H9 (cell line): Measurements from ENCODE around the gene SELENOK. TPM values are rescaled to one million over a fixed set of nuclear protein-coding genes. Genes with fewer than 3 reads are reported as not detected.

Source experiments
- DNase-seq: peaks from one replicate; pipeline ENCODE4 v3.0.0-alpha.2; 2017
- H2AFZ ChIP-seq: one replicate; pipeline ENCODE4 v1.6.1; 2013; ENCODE audit warnings: mild to moderate bottlenecking, low read length, control low read depth, moderate library complexity
- H2AK5ac ChIP-seq: 2 replicates; pipeline ENCODE4 v1.6.1; 2013; ENCODE audit warnings: low read length, control low read depth, mixed read lengths; ENCODE audit not compliant: insufficient read length
- H2BK120ac ChIP-seq: one replicate; pipeline ENCODE4 v1.6.1; 2013; ENCODE audit warnings: low read depth, mild to moderate bottlenecking, low read length, control low read depth, inconsistent platforms; ENCODE audit not compliant: poor library complexity, severe bottlenecking
- H2BK12ac ChIP-seq: 2 replicates; pipeline ENCODE4 v1.6.1; 2013; ENCODE audit warnings: low read length, control low read depth, mixed read lengths, low read depth; ENCODE audit not compliant: insufficient read length
- H2BK15ac ChIP-seq: 2 replicates; pipeline ENCODE4 v1.6.1; 2013; ENCODE audit warnings: low read depth, low read length, control low read depth
- H2BK20ac ChIP-seq: one replicate; pipeline ENCODE4 v1.6.1; 2013; ENCODE audit warnings: low read depth, mild to moderate bottlenecking, low read length, control low read depth, inconsistent platforms; ENCODE audit not compliant: poor library complexity, severe bottlenecking
- H2BK5ac ChIP-seq: 2 replicates; pipeline ENCODE4 v1.6.1; 2013; ENCODE audit warnings: low read length, control low read depth, mixed read lengths; ENCODE audit not compliant: insufficient read length
- H3K14ac ChIP-seq: 2 replicates; pipeline ENCODE4 v1.6.1; 2013; ENCODE audit warnings: low read length, control low read depth; ENCODE audit not compliant: insufficient read depth
- H3K18ac ChIP-seq: 2 replicates; pipeline ENCODE4 v1.6.1; 2013; ENCODE audit warnings: low read depth, mild to moderate bottlenecking, mixed read lengths, low read length, control low read depth; ENCODE audit not compliant: insufficient read length
- H3K23ac ChIP-seq: 2 replicates; pipeline ENCODE4 v1.6.1; 2013; ENCODE audit warnings: low read length, control low read depth, mixed read lengths, low read depth; ENCODE audit not compliant: insufficient read length
- H3K23me2 ChIP-seq: 2 replicates; pipeline ENCODE4 v1.6.1; 2013; ENCODE audit warnings: low read depth, mild to moderate bottlenecking, mixed read lengths, low read length, control low read depth; ENCODE audit not compliant: insufficient read length, poor library complexity, severe bottlenecking
- H3K27ac ChIP-seq: 2 replicates; pipeline ENCODE4 v1.5.1; 2013; ENCODE audit warnings: low read length, control low read depth, mixed read lengths, low read depth; ENCODE audit not compliant: insufficient read length
- H3K27me3 ChIP-seq: 2 replicates; pipeline ENCODE4 v1.6.1; 2013; ENCODE audit warnings: low read length, control low read depth, inconsistent platforms; ENCODE audit not compliant: insufficient read depth
- H3K4ac ChIP-seq: 2 replicates; pipeline ENCODE4 v1.6.1; 2013; ENCODE audit warnings: low read depth, mild to moderate bottlenecking, control low read depth, inconsistent platforms, low read length, moderate library complexity
- H3K4me1 ChIP-seq: 2 replicates; pipeline ENCODE4 v1.6.1; 2013; ENCODE audit warnings: low read length, control low read depth, inconsistent platforms; ENCODE audit not compliant: insufficient read depth
- H3K4me2 ChIP-seq: 2 replicates; pipeline ENCODE4 v1.6.1; 2013; ENCODE audit warnings: low read length, control low read depth, mixed read lengths; ENCODE audit not compliant: insufficient read length, insufficient read depth
- H3K56ac ChIP-seq: 2 replicates; pipeline ENCODE4 v1.6.1; 2013; ENCODE audit warnings: low read depth, mild to moderate bottlenecking, mixed read lengths, low read length, control low read depth; ENCODE audit not compliant: insufficient read length
- H3K79me1 ChIP-seq: 2 replicates; pipeline ENCODE4 v1.6.1; 2013; ENCODE audit warnings: low read depth, mild to moderate bottlenecking, moderate library complexity, low read length, control low read depth, inconsistent platforms; ENCODE audit not compliant: insufficient read depth, poor library complexity, severe bottlenecking
- H3K79me2 ChIP-seq: 2 replicates; pipeline ENCODE4 v1.6.1; 2013; ENCODE audit warnings: low read length, control low read depth, inconsistent platforms; ENCODE audit not compliant: insufficient read depth
- H3K9ac ChIP-seq: 2 replicates; pipeline ENCODE4 v1.6.1; 2013; ENCODE audit warnings: low read length, control low read depth, mixed read lengths; ENCODE audit not compliant: insufficient read length; ENCODE audit errors: extremely low read depth
- H3K9me3 ChIP-seq: one replicate; pipeline ENCODE4 v1.6.1; 2013; ENCODE audit warnings: low read depth, low read length, inconsistent platforms; ENCODE audit not compliant: control insufficient read depth
- H3T11ph ChIP-seq: one replicate; pipeline ENCODE4 v1.6.1; 2013; ENCODE audit warnings: mild to moderate bottlenecking, low read length, control low read depth, inconsistent platforms
- H4K20me1 ChIP-seq: one replicate; pipeline ENCODE4 v1.6.1; 2013; ENCODE audit not compliant: control insufficient read depth, insufficient read length, insufficient read depth
- H4K5ac ChIP-seq: 2 replicates; pipeline ENCODE4 v1.6.1; 2013; ENCODE audit warnings: low read depth, mild to moderate bottlenecking, mixed read lengths, low read length, control low read depth; ENCODE audit not compliant: insufficient read length
- H4K8ac ChIP-seq: replicated peaks from 2 replicates; pipeline ENCODE4 v1.6.1; 2013; ENCODE audit warnings: low read length, control low read depth, mixed read lengths, low read depth; ENCODE audit not compliant: insufficient read length
- H4K91ac ChIP-seq: 2 replicates; pipeline ENCODE4 v1.6.1; 2013; ENCODE audit warnings: low read depth, mild to moderate bottlenecking, moderate library complexity, mixed read lengths, low read length, control low read depth; ENCODE audit not compliant: insufficient read length
- H3K27ac Mint-ChIP-seq, 3 experiments: 2 replicates in 2 of 3; 3 replicates in 1 of 3; pipeline ENCODE4 v1.8.0; 2020 to 2021; ENCODE audit warnings: mixed read lengths in 3 of 3, mild to moderate bottlenecking in 1 of 3, moderate library complexity in 1 of 3
- H3K27me3 Mint-ChIP-seq: 2 replicates; pipeline ENCODE4 v1.8.0; 2021; ENCODE audit warnings: low read depth, mild to moderate bottlenecking, moderate library complexity, mixed read lengths
- H3K36me3 Mint-ChIP-seq, 3 experiments: 2 replicates in 2 of 3; 3 replicates in 1 of 3; pipeline ENCODE4 v1.8.0; 2020 to 2021; ENCODE audit warnings: low read depth in 3 of 3, mixed read lengths in 3 of 3; ENCODE audit not compliant: insufficient read depth in 1 of 3
- H3K4me1 Mint-ChIP-seq, 2 experiments: 2 replicates each; pipeline ENCODE4 v1.8.0; 2020; ENCODE audit warnings: mixed read lengths in 2 of 2
- H3K4me3 Mint-ChIP-seq, 2 experiments: 2 replicates in 1 of 2; 3 replicates in 1 of 2; pipeline ENCODE4 v1.8.0; 2020 to 2021; ENCODE audit warnings: mild to moderate bottlenecking in 2 of 2, mixed read lengths in 2 of 2, moderate library complexity in 1 of 2
- H3K9me3 Mint-ChIP-seq, 2 experiments: 2 replicates in 1 of 2; 3 replicates in 1 of 2; pipeline ENCODE4 v1.8.0; 2020; ENCODE audit warnings: mild to moderate bottlenecking in 2 of 2, mixed read lengths in 2 of 2, moderate library complexity in 1 of 2
- CTCF ChIP-seq: fragments of 200-600 bp; sonication (generic); conservative IDR thresholded peaks from 3 replicates; pipeline ENCODE4 v1.8.0; 2021; ENCODE audit warnings: antibody characterized with exemption, mild to moderate bottlenecking
- WGBS: extraction: QIAGEN DNeasy Blood & Tissue Kit; methylation state at CpG from one replicate; pipeline ENCODE4 v1.1.7; 2013; ENCODE audit warnings: missing lambda C conversion rate, low lambda C conversion rate, mixed read lengths; ENCODE audit not compliant: insufficient read length; ENCODE audit errors: extremely low coverage; 5-methylcytosine and 5-hydroxymethylcytosine counted together
- total RNA-seq: library from RNA; stranded (reverse); gene quantifications from 2 replicates; pipeline ENCODE4 v1.2.1, GENCODE V29; 2021

Gene SELENOK
- total RNA-seq, 1 experiment from 2014 or later, result 34.6 TPM

- no peak overlapping the region for H3K4ac ChIP-seq
- H3K56ac ChIP-seq, result no peak overlapping the region
- H3T11ph ChIP-seq, result no peak overlapping the region
- no peak overlapping the region for H3K27ac Mint-ChIP-seq
- peaks cover 7% of the 10 kb centered on the region; the same call in 1 of the 2 replicates for H3K4me1 ChIP-seq
- no peak for DNase-seq
- H3K4me1 Mint-ChIP-seq, result peaks cover 35 to 39% of the 10 kb centered on the region in 2 experiments
- H3K27me3 Mint-ChIP-seq, result peaks cover 6% of the 10 kb centered on the region
- WGBS, result no CpG with 5 or more reads among the region's 5 CpGs
- no peak overlapping the region for H4K8ac ChIP-seq
- H3K36me3 Mint-ChIP-seq, result peaks cover 1 to 13% (median 9%) of the 10 kb centered on the region in 3 experiments; a peak in 4 of 7 replicates
- no peak overlapping the region for H2BK20ac ChIP-seq
- no peak overlapping the region for H3K9ac ChIP-seq
- H3K23me2 ChIP-seq, result peaks cover 3% of the 10 kb centered on the region
- no peak overlapping the region for H3K14ac ChIP-seq
- no peak overlapping the region for H2BK12ac ChIP-seq
- H3K79me1 ChIP-seq, result no peaks in the 10 kb centered on the region
- H4K91ac ChIP-seq, result no peak overlapping the region
- H4K20me1 ChIP-seq, result no peaks in the 10 kb centered on the region
- H3K4me3 Mint-ChIP-seq, result no peak overlapping the region
- no peak; the same call in 2 of the 3 replicates for TF ChIP-seq CTCF
- no peak overlapping the region for H2AK5ac ChIP-seq
- H3K23ac ChIP-seq, result no peak overlapping the region
- H3K9me3 ChIP-seq, result no peaks in the 10 kb centered on the region
- H4K5ac ChIP-seq, result no peak overlapping the region
- H2BK5ac ChIP-seq, result no peak overlapping the region
- no peaks in the 10 kb centered on the region for H3K79me2 ChIP-seq
- H3K4me2 ChIP-seq, result no peak overlapping the region
- no peaks in the 10 kb centered on the region for H3K27me3 ChIP-seq
- no peak overlapping the region for H2AFZ ChIP-seq
- no peaks in the 10 kb centered on the region for H3K9me3 Mint-ChIP-seq
- no peak overlapping the region for H2BK15ac ChIP-seq
- H2BK120ac ChIP-seq, result no peak overlapping the region
- no peak overlapping the region for H3K27ac ChIP-seq
- no peak overlapping the region for H3K18ac ChIP-seq
These were observed 50.4 kb downstream of the SELENOK start for GRCh38 chr3:53841296-53841695.
